Measurements from ENCODE around the gene TNFRSF18.
A peak's percentile ranks its signal among the peaks of the same experiment; 100 is the strongest.

TNFRSF18 gene

GRCh38 chr1:1240348-1240732 is 33.9 kb upstream of the TNFRSF18 start:
- no peak for DNase-seq

GRCh38 chr1:1239614-1240347 is 33.4 kb upstream of the TNFRSF18 start:
- DNase-seq, result no peak

DNA sequence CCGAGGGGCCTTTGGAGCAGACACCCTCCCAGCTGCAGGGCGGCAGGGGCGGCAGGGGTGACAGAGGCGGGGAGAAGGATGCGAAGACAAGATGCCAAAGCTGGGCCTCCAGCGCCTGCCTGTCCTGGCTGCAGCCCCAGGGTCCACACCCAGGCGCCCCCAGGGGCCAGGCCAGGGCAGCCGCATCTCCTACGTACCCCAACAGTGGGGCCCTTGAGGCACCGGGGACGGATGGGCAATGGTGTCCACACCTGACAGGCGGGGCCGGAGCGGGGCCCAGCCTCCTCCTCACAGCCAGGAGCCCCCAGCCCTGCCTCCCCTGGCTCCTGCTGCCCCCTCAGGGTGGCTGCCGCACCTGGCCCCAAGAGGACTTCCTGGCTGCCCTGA is 32.8 kb upstream of the TNFRSF18 start:
- no peak for DNase-seq

GRCh38 chr1:1238702-1239178 is 32.3 kb upstream of the TNFRSF18 start:
- DNase-seq, result no peak

DNA sequence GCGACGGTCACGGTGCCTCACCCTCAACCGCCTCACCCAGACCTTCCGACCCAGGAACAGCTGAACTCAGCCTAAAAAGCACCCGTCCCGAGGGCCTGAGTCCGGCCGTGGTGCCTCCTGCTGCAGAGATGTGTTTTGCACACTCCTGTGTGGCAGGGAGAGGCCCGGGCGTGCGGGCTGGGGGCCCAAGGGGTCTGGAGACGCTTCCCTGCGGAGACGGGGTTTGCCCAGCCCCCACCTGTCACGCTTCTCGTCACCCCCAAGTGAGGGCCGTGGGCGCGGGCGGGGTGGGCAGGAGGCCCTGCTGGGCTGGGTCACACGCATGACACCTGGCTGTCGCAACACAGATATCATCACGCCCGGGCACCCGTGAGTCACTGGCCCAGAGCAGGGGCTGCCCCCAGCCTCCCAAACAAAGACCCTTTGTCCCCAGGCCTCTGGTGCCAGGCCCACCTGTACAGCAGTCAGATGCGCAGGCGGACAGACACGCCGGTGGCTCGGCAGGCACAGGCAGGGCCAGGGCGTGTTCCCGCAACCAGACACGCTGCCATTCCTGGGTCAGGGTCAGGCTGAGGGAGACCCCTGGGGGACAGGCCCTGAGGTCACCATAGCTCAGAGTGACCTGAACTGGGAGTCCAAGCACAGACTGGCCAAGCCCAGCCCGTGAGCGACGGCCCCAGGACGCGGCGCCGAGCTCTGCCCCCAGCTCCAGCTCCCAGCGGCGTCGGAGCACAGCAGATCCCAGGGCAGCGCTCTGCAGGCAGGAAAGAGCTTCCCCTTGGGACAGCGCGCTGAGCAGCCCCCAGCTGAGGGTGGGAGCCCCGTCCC is 31.7 kb upstream of the TNFRSF18 start:
- no peak for DNase-seq

DNA sequence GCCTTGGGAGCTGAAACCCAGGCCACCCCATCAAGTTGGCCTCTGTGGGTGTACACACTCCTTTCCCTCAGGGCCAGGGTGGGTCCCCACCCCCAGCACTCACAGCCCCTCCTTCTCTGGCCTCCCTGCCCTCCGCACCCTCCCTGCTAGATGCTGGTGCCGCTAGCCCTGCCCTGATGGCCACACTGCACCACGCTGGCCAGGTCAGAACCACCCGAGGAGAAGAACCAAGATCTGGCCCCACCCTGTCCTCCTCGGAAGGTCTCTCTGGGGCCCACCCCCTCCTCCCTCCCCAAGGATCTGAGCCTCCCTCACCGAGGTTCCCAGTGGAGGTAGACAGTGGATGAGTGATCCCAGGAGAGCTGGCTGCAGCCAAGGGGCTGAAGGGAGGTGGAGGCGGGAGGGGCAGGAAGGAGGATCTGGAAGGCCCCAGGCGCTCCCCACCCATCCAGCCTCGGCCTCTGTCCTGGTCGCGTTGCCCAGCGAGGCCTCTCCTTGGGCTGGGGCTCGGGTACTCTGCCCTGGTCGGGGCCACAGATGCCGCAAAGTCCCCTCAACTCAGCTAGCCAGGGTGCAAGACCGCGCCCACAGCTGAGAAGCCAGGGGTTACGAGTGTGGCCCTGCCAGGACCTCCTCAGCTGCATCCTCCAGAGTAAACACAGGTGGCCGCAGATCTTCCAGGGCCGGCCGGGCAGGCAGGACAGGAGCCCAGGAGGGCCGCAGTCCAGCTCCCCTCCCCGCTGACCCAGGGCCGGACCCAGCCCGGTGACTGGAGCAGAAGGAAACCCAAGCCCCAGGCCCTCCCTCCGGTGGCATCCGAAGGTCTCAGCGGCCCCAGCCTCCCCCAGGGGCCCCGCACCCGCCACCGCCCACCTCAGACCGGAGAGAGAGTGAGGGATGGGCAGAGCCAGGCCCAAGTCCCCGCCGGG is 30.8 kb upstream of the TNFRSF18 start:
- no peak for DNase-seq

GRCh38 chr1:1236176-1236763 is 29.9 kb upstream of the TNFRSF18 start:
- DNase-seq, result no peak

- DNase-seq, result no peak
These were observed 28.8 kb upstream of the TNFRSF18 start for GRCh38 chr1:1235016-1235744.

- DNase-seq, result no peak
These were observed 27.9 kb upstream of the TNFRSF18 start for GRCh38 chr1:1234180-1234808.

DNA sequence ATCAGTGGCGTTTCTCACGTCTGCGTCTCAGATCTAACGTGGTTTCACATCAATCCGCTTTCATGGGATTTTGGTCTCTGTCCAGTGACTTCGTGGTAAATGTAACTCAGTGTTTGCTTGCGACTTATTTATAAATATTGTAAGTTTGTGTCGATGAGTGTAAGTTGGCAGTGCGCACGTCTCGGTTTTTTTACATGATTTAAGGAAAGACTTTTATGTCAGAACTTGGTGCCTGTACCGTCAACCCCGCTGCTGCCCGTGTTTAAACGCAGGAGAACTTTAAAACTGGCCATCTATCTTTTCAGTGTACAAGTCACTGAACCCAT is 27.1 kb upstream of the TNFRSF18 start:
- no peak for DNase-seq

GRCh38 chr1:1232796-1233566 is 26.6 kb upstream of the TNFRSF18 start:
- DNase-seq, result no peak

GRCh38 chr1:1232208-1232795 is 25.9 kb upstream of the TNFRSF18 start, which contains the start of gene B3GALT6:
Gene B3GALT6, plus strand, starts transcription at chr1:1232237. Its CDS starts 42 bp downstream, at chr1:1232279.
- DNase-seq, result no peak

- peak; percentile 98 for DNase-seq
These were observed 25.2 kb upstream of the TNFRSF18 start, which contains the start of gene SDF4 for GRCh38 chr1:1231400-1232207. Gene SDF4, minus strand, starts transcription at chr1:1232001. Its CDS starts 3,229 bp downstream, at chr1:1228772.

DNA sequence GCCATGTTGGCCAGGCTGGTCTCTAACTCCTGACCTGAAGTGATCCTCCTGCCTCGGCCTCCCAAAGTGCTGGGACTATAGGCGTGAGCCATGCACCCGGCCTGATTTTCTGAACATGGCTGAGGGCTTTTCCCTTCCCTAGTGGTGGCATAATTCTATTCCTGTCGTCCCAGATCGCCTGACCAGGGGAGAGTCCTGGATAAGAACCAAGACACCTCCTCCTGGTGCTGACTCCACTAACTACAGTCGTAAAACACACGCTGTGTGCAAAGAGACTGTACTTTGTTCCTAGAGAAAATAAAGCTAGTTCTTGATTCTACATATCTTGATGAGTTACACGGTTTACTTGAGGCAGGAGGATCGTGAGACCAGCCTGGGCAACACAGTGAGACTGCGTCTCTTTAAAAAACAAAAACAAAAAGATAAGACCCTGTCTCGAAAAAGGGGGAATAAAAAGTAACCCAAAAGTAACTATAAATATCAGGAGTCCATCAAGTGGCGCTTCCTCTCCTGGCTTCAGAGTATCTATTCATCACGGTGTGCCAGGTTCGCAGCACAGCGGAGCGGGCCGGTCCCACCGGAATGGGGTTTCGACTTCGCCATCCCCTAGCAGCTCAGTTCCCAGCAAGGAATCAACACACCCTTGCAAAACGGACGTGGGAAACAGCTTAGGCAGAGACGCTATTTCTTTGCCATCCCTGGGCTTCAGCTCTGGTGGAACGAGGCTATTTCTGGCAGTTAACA is 24.4 kb upstream of the TNFRSF18 start:
- peak; percentile 43 for DNase-seq

DNA sequence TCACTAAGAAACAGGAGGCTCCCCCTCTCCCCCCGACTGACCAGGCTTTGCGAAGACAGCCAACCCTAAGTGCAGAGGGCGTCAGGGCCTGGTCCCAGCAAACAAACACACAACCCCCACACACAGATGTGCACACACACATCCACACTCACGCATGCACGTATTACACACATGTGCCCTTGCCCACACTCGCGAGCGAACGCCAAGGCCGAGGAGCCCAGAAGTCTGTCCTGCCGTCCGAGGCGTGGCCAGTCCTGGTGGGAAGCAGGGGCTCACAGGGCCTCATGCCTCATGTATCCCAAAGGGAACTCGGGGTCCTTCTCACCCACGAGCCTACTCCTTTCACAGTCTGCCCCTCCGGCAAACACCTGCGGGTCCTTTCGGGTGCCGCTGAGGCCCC is 23.4 kb upstream of the TNFRSF18 start:
- no peak for DNase-seq

- DNase-seq, result no peak
These were observed 22.4 kb upstream of the TNFRSF18 start for GRCh38 chr1:1228596-1229321.

DNA sequence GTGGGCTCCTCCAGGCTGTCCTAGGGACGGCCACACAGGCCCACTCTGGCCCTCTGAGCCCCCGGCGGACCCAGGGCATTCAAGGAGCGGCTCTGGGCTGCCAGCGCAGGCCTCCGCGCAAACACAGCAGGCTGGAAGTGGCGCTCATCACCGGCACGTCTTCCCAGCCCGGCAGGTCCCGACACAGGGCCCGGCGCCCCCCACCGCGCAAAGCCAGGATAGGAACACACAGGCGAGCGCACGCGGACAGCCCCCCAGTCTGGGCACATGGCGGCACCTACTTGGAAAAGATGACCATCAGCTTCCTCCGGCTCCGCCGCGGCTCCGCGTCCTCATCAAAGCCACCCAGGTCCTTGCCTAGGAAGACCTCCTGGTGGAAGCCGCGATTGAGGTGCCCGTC is 21.8 kb upstream of the TNFRSF18 start:
- DNase-seq, result no peak

DNA sequence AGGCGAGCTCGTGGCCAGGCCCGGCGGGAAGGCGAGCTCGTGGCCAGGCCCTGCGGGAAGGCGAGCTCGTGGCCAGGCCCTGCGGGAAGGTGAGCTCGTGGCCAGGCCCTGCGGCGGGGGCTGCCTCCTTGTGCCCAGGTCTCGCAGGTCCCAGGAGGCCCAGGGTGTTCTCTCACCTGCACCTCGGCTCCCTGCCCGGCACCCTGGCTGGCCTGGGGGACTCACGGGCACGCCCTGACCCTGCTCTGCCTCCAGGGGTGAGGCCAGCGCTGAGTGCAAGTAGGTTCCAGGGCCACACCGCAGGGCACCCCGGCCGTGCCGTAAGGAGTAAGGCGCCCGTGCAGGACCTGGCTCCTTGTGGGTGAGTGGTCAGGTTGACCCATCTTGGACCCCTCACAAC is 21.0 kb upstream of the TNFRSF18 start:
- no peak for DNase-seq

Data from inflammatory macrophage treated with lipopolysaccharide for 4 hours (primary cell).